GM19193 (cell line): Measurements from ENCODE around the gene PTPRC.

Experiments
- POLR2A ChIP-seq: IDR thresholded peaks from 4 replicates; pipeline ENCODE4 v1.6.1; 2011; ENCODE audit not compliant: insufficient read depth, insufficient read length; ENCODE audit errors: extremely low read depth

Gene PTPRC

DNA sequence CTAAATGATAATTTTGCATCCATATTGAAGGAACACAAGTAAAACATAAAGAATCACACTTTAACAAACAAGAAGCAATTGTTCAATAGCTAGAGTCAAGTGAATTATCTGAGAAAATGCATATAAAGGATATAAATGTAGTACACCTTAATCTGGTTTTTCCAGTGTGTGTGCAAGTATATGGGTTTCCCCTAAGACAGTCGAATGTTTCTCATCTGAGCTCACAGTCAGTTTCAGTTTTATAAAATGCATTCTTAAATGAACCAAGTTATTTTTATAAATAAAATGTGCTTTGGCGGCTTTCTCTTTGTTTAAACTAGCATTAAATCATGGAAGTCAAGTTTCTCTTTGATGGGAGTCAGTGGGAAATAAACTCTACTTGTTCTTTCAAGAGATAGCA is 125.9 kb downstream of the PTPRC start:
- TF ChIP-seq POLR2A, result no peak

DNA sequence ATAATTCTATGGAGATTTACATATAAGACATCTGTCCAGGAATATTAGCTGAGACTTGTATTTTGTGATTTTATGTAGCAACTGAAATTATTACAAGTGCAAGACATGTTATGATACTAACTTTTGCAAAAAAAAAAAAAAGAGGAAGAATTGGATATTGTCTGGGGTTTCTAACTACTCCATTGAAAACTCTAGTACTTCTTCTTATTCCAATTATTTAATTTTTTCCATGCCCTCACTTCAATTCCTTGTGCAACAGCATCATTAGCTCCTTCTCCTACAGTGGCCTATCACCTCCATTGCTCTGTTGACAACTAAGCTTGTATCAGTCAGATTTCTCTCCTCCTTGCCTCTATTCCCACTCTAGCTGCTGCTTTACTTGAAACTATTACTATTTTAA is 126.6 kb downstream of the PTPRC start:
- no peak for TF ChIP-seq POLR2A

DNA sequence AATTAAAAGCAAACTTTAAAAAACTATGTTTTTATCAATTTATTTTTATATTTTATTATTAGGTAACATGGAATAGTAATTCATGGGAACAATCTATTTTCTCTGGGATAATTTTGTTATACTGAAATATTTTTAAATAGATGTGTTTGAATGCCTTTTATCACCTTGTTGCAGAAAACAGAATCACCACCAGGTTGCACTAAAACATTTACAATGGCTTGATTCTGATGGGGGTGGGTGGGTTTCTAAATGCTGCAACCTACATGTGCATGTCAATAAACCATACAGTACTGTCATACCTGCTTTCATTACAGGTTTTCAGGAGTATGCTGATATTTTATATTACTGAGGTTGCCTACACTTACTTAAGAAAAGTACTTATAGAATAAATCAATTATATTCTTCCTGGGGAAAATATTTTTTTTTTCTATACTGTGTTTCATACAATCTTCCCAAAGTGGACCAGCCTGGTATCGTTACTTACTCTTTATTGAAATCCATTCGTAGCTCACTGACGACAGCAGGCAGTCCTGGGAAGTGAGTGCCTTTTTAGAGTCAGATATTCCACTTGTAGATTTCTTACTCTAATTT is 132.8 kb downstream of the PTPRC start:
- no peak for TF ChIP-seq POLR2A

DNA sequence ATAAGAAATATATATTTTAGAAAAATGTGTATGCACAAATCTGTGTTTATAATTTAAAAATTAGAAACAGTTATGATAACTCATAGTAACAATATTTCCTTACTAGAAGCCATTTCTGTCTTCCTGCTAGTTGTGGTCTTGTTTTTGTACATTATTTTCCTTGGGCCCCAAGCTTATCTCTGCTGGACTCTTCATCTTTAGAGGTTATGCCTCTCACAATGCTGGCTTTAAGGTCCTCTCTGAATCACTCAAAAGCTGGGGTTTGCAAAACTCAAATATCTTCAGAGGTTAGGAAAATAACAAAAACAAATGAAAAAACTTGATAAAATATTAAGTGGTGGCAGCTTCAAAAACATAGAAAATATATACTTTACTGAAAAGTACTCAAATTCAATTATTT is 133.8 kb downstream of the PTPRC start:
- no peak for TF ChIP-seq POLR2A

DNA sequence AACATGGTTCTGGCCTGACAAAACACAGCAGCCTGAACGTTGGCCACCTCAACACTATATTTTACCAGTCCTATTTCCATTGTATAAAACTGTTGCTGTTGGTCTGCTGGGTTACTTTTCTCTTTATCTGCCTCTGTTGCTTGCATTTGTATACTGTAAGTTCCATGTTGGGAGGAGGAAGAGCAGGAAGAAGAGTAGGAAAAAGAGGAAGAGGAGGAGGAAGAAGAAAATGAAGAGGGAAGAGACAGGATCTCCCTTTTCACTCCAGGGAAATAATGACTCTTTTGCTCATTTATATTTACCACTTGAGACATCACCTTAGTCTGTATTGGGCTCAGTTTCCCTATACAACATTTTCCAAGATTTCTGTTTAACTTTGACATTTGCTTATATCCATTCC is 134.2 kb downstream of the PTPRC start:
- TF ChIP-seq POLR2A, result no peak

DNA sequence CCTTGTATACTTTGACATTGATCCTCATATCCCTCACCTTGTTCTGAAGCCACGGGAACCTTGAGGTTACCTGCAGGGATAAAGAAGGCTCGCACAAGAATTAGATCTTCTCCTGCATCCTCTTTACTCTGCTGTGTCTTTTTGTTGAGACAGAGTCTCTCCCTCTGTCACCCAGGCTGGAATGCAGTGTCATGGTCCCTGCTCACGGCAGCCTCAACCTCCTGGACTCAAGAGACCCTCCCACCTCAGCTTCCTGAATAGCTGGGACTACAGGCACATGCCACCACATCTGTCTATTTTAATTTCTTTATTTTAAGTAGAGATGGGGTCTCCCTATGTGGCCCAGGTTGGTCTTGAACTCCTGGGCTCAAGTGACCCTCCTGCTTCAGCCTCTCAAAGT is 134.7 kb downstream of the PTPRC start:
- TF ChIP-seq POLR2A, result no peak

DNA sequence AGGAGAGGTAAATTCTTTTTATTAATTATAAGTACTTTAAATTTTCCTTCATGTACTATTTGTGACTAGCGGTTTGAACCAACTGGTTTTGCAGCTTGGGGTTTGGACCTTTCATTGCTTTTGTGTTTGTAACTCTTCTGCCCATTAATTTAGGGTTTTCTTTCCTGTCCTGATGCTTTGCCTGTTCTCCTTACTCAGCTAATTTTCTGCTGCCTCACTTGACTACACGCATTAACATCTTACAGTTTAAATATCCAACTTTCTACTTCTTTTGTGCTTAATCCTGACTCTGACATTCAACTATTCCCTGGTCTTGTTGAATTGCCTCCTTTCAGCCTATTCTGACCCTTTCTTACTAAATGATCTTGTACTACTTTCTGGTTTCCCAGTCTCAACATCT is 135.6 kb downstream of the PTPRC start:
- TF ChIP-seq POLR2A, result no peak

DNA sequence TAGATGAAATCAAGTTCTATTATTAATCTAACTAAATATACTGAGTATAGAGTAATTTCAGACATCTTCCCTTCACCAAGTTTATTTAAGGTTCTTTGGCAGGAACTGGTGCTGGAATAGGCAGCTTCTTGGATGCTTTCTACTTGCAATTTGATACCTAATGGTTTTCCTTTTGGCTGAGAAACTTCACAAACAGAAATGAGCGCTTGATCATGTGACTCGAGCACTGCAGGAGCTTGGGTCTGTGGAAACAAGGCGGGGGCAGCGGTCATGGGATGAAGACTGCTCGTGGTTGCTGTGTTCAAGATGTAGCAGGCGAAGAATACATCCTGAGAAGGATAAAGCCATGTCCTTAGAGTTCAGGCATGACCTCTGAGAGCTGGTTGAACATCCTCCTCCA is 136.8 kb downstream of the PTPRC start:
- no peak for TF ChIP-seq POLR2A

DNA sequence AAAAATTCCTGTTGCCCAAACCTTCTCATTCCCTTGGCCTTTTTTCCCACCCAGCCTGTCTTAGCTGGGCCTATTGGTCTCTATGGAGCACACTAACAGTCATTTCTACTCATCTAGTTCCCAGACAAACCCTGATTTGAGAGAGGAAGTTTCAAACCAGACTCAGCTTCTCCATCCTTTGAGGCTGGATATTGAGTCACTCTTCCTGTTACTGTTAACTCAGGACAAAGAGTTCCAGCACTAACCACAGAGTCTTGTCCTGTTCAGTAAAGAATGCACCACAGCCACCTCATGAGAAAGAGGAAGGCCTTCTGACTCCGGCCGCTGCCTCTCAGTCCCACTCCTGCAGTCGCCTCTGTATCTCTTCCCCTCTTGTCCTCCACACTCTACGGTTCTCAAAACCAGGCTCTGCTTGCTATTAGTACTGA is 137.8 kb downstream of the PTPRC start:
- TF ChIP-seq POLR2A, result no peak

DNA sequence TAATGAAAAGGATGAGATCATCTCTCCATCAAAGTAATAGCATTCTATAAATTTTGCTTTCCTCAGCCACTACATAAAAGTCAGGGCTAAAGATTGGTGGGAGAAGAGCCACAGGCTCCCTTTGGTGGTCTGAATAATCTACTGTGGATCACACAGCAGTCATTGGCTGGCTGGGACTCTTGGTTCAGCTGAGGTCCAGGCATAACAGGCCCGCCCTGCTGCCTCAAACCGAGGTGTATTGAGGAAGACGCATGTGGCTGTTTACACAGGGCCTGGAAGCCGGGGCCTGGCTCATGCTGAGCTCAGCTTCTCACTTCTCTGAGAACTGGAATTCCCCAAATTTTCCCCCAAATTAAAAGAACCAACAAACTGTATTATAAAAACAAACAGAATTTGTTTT is 139.2 kb downstream of the PTPRC start:
- no peak for TF ChIP-seq POLR2A

DNA sequence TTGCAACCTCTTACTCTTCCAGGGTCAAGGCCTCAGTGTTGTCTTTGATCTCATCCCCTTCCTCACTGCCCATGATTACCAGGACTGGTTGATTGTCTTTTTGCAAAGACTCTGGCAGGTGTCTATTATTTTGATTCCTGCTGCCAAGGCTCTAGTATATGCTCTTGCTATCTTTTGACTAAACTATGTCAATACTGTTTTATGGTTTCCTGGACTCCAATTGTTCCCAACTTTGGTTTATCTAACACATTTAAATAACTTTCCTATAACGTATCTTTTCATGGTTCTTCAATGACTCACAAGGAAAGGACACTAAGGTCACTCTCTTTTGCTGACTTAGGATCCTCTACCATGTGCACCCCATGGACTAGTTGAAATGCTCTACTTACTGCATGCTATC is 141.5 kb downstream of the PTPRC start:
- TF ChIP-seq POLR2A, result no peak

DNA sequence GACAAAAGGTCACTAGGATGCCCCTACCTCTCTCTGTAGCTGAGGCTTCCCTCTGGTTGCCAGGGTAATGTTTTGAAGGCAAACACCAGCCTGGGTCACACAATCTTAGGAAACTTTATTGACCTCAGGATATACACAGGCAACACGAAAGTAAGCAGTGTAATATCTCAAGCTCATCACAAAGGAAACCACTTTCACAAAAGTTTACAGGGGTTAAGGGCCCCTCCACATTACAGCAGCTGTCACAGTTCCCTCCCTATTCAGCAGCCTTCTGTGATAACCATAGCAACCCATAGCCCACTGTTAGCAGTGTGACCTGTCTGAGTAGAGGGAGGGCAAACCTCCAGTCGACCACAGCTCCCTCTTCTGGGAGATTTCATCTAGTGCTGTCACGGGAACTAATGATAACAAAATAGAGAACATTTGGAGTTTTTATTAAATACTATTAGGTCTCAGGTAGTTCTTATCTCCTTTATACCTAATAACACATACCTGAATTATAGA is 149.8 kb downstream of the PTPRC start:
- no peak for TF ChIP-seq POLR2A

DNA sequence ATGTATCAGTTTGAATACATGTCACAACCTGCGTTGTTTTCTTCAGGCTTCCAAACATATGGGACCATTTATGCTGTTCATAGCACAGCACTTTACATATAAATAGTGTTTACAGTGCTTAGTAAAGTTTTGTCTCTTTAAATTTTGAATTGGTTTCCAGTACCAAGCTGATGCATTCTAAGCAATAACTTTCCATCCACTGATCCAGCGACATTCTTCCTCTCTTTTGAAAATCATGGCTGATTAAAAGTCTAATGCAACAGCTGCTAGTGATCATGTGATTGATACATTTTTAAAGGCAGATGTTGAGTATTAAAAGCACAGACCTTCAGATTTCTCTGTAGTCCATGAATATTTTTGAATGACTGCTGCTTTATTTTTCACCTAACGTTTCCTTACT is 154.9 kb downstream of the PTPRC start:
- no peak for TF ChIP-seq POLR2A

DNA sequence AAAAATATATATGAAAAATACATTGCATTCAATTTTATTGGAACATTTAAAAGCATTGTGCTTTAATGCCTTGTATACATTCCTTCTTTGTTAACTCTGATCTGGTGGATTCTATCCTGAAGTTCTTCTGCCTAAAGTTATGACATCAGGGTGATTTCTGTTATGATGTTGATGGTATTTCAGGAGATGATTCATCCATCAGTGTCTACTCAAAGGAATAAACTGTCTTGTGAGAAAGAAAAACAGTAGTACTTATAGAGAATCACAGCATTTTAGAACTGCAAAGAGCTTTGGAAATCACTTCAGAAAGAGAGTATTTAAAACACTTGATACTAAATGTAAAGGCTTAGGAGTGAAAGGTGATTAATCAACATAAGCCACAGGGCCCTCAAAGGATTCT is 155.7 kb downstream of the PTPRC start:
- no peak for TF ChIP-seq POLR2A

DNA sequence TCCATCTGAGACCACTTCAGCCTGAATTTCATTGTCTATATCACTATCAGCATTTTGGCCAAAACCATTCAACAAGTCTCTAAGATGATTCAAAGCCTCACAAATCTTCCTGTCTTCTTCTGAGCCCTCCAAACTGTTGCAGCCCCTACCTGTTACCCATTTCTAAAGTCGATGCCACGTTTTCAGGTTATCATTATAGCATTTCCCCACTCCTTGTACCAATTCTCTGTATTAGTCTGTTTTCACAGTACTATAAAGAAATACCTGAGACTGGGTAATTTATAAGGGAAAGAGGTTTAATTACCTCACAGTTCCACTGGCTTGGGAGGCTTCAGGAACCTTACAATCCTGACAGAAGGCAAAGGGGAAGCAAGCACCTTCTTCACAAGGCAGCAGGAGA is 158.8 kb downstream of the PTPRC start:
- no peak for TF ChIP-seq POLR2A

DNA sequence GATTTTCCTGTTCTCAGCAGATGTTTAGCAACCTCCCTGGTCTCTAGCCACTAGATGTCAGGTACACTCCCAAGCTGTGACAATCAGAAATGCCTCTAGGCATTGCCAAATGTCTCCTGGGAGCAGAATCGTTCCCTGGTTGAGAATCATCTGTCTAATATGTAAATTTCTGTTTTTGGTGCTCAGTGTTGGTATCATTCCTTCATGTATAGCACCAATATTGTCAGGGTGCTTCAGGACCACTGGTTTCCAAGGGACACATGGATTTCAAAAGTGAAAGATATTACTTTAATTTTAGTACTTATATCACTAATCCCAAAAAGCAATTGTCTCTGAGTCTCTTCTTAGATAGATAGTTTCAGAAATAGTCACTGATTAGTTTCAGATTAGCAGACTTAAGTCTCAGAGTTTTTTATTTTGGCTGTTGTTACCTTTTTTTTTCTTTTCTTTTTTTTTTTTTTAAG is 160.1 kb downstream of the PTPRC start:
- TF ChIP-seq POLR2A, result no peak

DNA sequence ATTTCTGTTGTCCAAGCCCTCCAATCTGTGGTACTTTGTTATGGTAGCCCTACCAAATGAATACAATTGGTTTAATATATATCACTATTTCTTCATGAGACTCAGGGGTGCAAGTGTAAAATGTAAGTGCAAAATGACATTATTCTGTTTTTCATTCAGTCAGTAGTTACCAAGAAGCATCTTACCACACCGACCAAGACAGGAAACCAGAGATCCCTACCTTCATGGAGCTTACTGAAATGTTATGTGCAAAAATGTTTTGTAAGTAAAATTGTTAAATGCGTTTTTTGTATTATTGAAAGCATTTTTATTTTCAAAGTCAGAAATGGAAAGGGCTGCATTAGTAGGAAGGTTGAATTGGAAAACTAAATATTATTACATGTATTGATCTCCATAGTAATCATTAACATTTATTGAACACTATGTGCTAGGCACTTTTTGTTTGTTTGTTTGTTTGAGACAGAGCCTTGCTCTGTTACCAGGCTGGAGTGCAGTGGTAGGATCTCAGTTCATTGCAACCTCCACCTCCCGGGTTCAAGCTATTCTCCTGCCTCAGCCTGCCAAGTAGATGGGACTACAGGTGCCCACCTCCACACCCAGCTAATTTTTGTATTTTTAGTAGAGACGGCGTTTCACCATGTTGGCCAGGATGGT is 166.8 kb downstream of the PTPRC start:
- no peak for TF ChIP-seq POLR2A

DNA sequence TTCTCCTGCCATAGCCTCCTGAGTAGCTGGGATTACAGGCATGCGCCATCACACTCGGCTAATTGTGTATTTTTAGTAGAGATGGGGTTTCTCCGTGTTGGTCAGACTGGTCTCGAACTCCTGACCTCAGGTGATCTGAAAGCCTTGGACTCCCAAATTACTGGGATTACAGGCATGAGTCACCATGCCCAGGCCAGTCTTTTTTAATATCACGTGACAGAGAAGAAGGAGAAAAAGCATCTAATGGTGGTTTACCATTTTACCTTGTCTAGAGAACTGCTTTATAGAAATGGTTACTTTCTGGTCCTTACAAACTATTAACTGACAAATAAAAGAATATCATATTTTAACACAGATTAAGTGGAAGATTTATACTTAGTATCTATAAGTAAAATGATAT is 168.0 kb downstream of the PTPRC start:
- TF ChIP-seq POLR2A, result no peak
